Panc1 (cell line): Measurements from ENCODE around the gene NREP. TPM values are rescaled to one million over a fixed set of nuclear protein-coding genes. Genes with fewer than 3 reads are reported as not detected.

ENCODE experiments used
- ATAC-seq: fragments of 200-7000 bp; cut with Tn5 transposase; 2 replicates; pipeline ENCODE4 v1.9.1; 2020; ENCODE audit warnings: mild to moderate bottlenecking, moderate library complexity
- BruUV-seq: library from RNA; stranded (reverse); fragments of 400-500 nt; replicated peaks from 2 replicates; lab custom pipeline; 2021; lab: Mats Ljungman, UMichigan
- CTCF ChIA-PET: fragments of 300-600 bp; sonication (Branson Sonifier 250); formaldehyde crosslinking; loops from one replicate; lab custom pipeline; 2022; ENCODE audit warnings: antibody characterized with exemption; lab: Charles Lee
- POLR2A ChIA-PET: fragments of 300-600 bp; sonication (Branson Sonifier 250); formaldehyde crosslinking; loops from one replicate; lab custom pipeline; 2022; ENCODE audit warnings: antibody characterized with exemption; lab: Charles Lee
- DNase-seq: peaks from one replicate; pipeline ENCODE4 v3.0.0-alpha.2; 2010; ENCODE audit warnings: low read depth, low spot score
- H3K27ac ChIP-seq: 2 replicates; pipeline ENCODE4 v1.5.1; 2011; ENCODE audit warnings: mild to moderate bottlenecking, low read length, inconsistent platforms
- H3K27me3 ChIP-seq: fragments of 200-500 bp; sonication (Bioruptor generic); 2 replicates; pipeline ENCODE4 v1.6.0; 2014; ENCODE audit warnings: low read length, inconsistent platforms; ENCODE audit not compliant: control insufficient read depth, insufficient read depth
- H3K36me3 ChIP-seq: fragments of 200-500 bp; sonication (Bioruptor generic); 2 replicates; pipeline ENCODE4 v1.5.1; 2014; ENCODE audit warnings: inconsistent platforms, mild to moderate bottlenecking, low read length, moderate library complexity; ENCODE audit not compliant: control insufficient read depth, insufficient read depth
- H3K4me1 ChIP-seq: 2 replicates; pipeline ENCODE4 v1.5.1; 2011; ENCODE audit warnings: inconsistent platforms, mild to moderate bottlenecking, low read length, moderate library complexity; ENCODE audit not compliant: control insufficient read depth, insufficient read depth
- H3K4me3 ChIP-seq, 2 experiments: 2 replicates each; pipeline ENCODE4 v1.5.1; 2011 to 2012; ENCODE audit warnings: low read depth in 2 of 2, low read length in 2 of 2, mild to moderate bottlenecking in 2 of 2, inconsistent platforms in 1 of 2, moderate library complexity in 1 of 2
- H3K9me3 ChIP-seq: fragments of 200-500 bp; sonication (Bioruptor generic); 2 replicates; pipeline ENCODE4 v1.5.1; 2014; ENCODE audit warnings: low read depth, mild to moderate bottlenecking, inconsistent platforms, low read length, moderate library complexity; ENCODE audit not compliant: control insufficient read depth, insufficient read depth
- CTCF ChIP-seq: fragments of 450-650 bp; IDR thresholded peaks from 2 replicates; pipeline ENCODE4 v1.5.1; 2017; ENCODE audit warnings: mild to moderate bottlenecking
- REST ChIP-seq, 2 experiments: IDR thresholded peaks; 2 replicates each; pipeline ENCODE4 v1.6.1; 2011 to 2012; ENCODE audit warnings: low read depth in 2 of 2, control low read depth in 1 of 2, low read length in 1 of 2, mild to moderate bottlenecking in 1 of 2, moderate library complexity in 1 of 2; ENCODE audit not compliant: insufficient read depth in 1 of 2
- TCF7L2 ChIP-seq: IDR thresholded peaks from 2 replicates; pipeline ENCODE4 v1.6.1; 2011; ENCODE audit warnings: mild to moderate bottlenecking, low read depth, low read length, inconsistent platforms
- in situ Hi-C: cut with HindIII; loops from 2 replicates; pipeline ENCODE4 v1.10.0; 2016; ENCODE audit warnings: low sequenced_read_pairs, low pct_unique_long_range_greater_than_20kb
- intact Hi-C: fragments of 100-400 bp; cut with micrococcal nuclease; formaldehyde crosslinking; loops from one replicate; pipeline ENCODE4 v1.10.0; 2022; ENCODE audit not compliant: unreplicated experiment
- total RNA-seq: library from RNA; stranded (reverse); gene quantifications from one replicate; pipeline ENCODE4 v1.2.1, GENCODE V29; 2021; ENCODE audit not compliant: unreplicated experiment

Gene NREP
- total RNA-seq, 1 experiment from 2014 or later, result 4.9 TPM

- intact Hi-C loops (no loop called here), in situ Hi-C loops (no loop called here)
- DNase-seq (no peak), ATAC-seq (no peak)
- Histone ChIP-seq H3K4me1 (no peaks in the 10 kb centered on the region), H3K9me3 (no peaks in the 10 kb centered on the region), H3K36me3 (no peaks in the 10 kb centered on the region), H3K4me3 (no peak overlapping the region), H3K27ac (no peak overlapping the region), H3K27me3 (no peaks in the 10 kb centered on the region)
- CTCF ChIA-PET, result no interaction called here
- no TSS peak for BruUV-seq
- POLR2A ChIA-PET, result no interaction called here
- TF ChIP-seq CTCF (0 out of 2 replicates have a peak, but pooled peaks have one; percentile 13), TCF7L2 (no peak)
Observed at GRCh38 chr5:111697881-111698757, 58.9 kb downstream of the NREP start.

- CTCF ChIA-PET, result no interaction called here
Observed at GRCh38 chr5:111697215-111697614, 59.8 kb downstream of the NREP start.

GRCh38 chr5:111695991-111696390 lies 61.0 kb downstream of the NREP start:
- ChIA-PET POLR2A (no interaction called here), CTCF (no interaction called here)
- Histone ChIP-seq H3K27ac (no peak overlapping the region), H3K4me1 (no peaks in the 10 kb centered on the region), H3K4me3 (no peak overlapping the region), H3K9me3 (no peaks in the 10 kb centered on the region), H3K27me3 (no peaks in the 10 kb centered on the region), H3K36me3 (no peaks in the 10 kb centered on the region)
- intact Hi-C loops, result no loop called here
- no peak for TF ChIP-seq REST (IDR thresholded peaks at IDR 0.05; ENCODE audit: insufficient read depth in 1 of 2, low read depth in 2 of 2, low read length in 1 of 2)
- no peak for TF ChIP-seq CTCF
- in situ Hi-C loops, result no loop called here
- ATAC-seq, result no peak
- no peak for DNase-seq
- BruUV-seq, result no TSS peak

More at GRCh38 chr5:111697215-111697614, 59.8 kb downstream of the NREP start:
- no peak overlapping the region for H3K4me3 ChIP-seq
- intact Hi-C loops (no loop called here), in situ Hi-C loops (no loop called here)
- no peak for ATAC-seq
- no peaks in the 10 kb centered on the region for H3K27me3 ChIP-seq
- H3K36me3 ChIP-seq, result no peaks in the 10 kb centered on the region
- no TSS peak for BruUV-seq
- no peak for DNase-seq
- H3K27ac ChIP-seq, result no peak overlapping the region
- TF ChIP-seq CTCF, result no peak
- no peaks in the 10 kb centered on the region for H3K9me3 ChIP-seq
- POLR2A ChIA-PET, result no interaction called here
- H3K4me1 ChIP-seq, result no peaks in the 10 kb centered on the region
